DMS 273 treated with DMSO at 0.1 percent for 48 hours (cell line): ENCODE results near the gene UPK3BL1.
"Not testable (repeated sequence)": the region's sequence is repeated elsewhere in the genome, so short reads cannot be mapped to it uniquely, and the experiment has no call there.

ENCODE experiments used
- DNase-seq: peaks from one replicate; lab custom pipeline; 2025; lab: John Stamatoyannopoulos, UW

UPK3BL1 gene

GRCh38 chr7:102642691-102643090 lies at the start of gene UPK3BL1:
UPK3BL1 (minus strand) TSS chr7:102642791; CDS start chr7:102642741, 50 bp downstream.
- DNase-seq = not testable (repeated sequence)

- not testable (repeated sequence) for DNase-seq
Measured at GRCh38 chr7:102690602-102691001, 48.0 kb upstream of the UPK3BL1 start.

GRCh38 chr7:102689436-102690282 lies 47.1 kb upstream of the UPK3BL1 start:
- not testable (repeated sequence) for DNase-seq

- DNase-seq = not testable (repeated sequence)
Measured at GRCh38 chr7:102688299-102689036, 45.9 kb upstream of the UPK3BL1 start.

GRCh38 chr7:102682560-102682959 lies 40.0 kb upstream of the UPK3BL1 start:
- not testable (repeated sequence) for DNase-seq

GRCh38 chr7:102680780-102681179 lies 38.2 kb upstream of the UPK3BL1 start:
- DNase-seq = not testable (repeated sequence)

GRCh38 chr7:102675545-102675944 lies 33.0 kb upstream of the UPK3BL1 start:
- not testable (repeated sequence) for DNase-seq

- not testable (repeated sequence) for DNase-seq
Measured at GRCh38 chr7:102673447-102674067, 31.0 kb upstream of the UPK3BL1 start.

- not testable (repeated sequence) for DNase-seq
Measured at GRCh38 chr7:102671956-102672307, 29.3 kb upstream of the UPK3BL1 start.

GRCh38 chr7:102671166-102671955 lies 28.8 kb upstream of the UPK3BL1 start, which contains the start of gene POLR2J2:
POLR2J2 (minus strand) TSS chr7:102671663; CDS start chr7:102671601, 62 bp downstream.
- not testable (repeated sequence) for DNase-seq

GRCh38 chr7:102667523-102667922 lies 24.9 kb upstream of the UPK3BL1 start:
- not testable (repeated sequence) for DNase-seq

- not testable (repeated sequence) for DNase-seq
Measured at GRCh38 chr7:102666850-102667249, 24.3 kb upstream of the UPK3BL1 start.

- DNase-seq = not testable (repeated sequence)
Measured at GRCh38 chr7:102664765-102665164, 22.2 kb upstream of the UPK3BL1 start.

GRCh38 chr7:102649924-102650323 lies 7.3 kb upstream of the UPK3BL1 start, which contains the start of gene SPDYE2B:
SPDYE2B (plus strand) TSS chr7:102650319; CDS start chr7:102652349, 2,030 bp downstream.
- not testable (repeated sequence) for DNase-seq

- DNase-seq = not testable (repeated sequence)
Measured at GRCh38 chr7:102647813-102648212, 5.2 kb upstream of the UPK3BL1 start.

- DNase-seq = not testable (repeated sequence)
Measured at GRCh38 chr7:102643404-102643803, 813 bp upstream of the UPK3BL1 start.

- DNase-seq = not testable (repeated sequence)
Measured at GRCh38 chr7:102638848-102639247, 3.7 kb downstream of the UPK3BL1 start.

- not testable (repeated sequence) for DNase-seq
Measured at GRCh38 chr7:102636956-102637355, 5.6 kb downstream of the UPK3BL1 start.

GRCh38 chr7:102635354-102635753 lies 7.2 kb downstream of the UPK3BL1 start:
- DNase-seq = not testable (repeated sequence)

- not testable (repeated sequence) for DNase-seq
Measured at GRCh38 chr7:102634299-102634698, 8.3 kb downstream of the UPK3BL1 start.

GRCh38 chr7:102630622-102631021 lies 12.0 kb downstream of the UPK3BL1 start:
- DNase-seq = not testable (repeated sequence)
